Omental fat pad (tissue), 4 donors: ENCODE results near the gene ACOX3. TPM values are rescaled to one million over a fixed set of nuclear protein-coding genes. Genes with fewer than 3 reads are reported as not detected.

Experiments
- ATAC-seq: fragments of 150-250 bp; one replicate; pipeline ENCODE4 v1.9.1; 2016; ENCODE audit warnings: mild to moderate bottlenecking, moderate library complexity; ENCODE audit not compliant: low FRiP score
- DNase-seq: peaks from one replicate; pipeline ENCODE4 v3.0.0-alpha.2; 2019; ENCODE audit warnings: low spot score
- CTCF ChIP-seq, 3 donors: fragments of 450-650 bp; IDR thresholded peaks; one replicate each; pipeline ENCODE4 v1.5.1; 2016 to 2017; ENCODE audit warnings: antibody characterized with exemption in 3 of 3, mild to moderate bottlenecking in 3 of 3, moderate library complexity in 2 of 3
- total RNA-seq, 4 donors: library from RNA; depleted of rRNA; stranded (reverse); fragments of >200 nt; gene quantifications; one replicate each; pipeline ENCODE4 v1.1.0, GENCODE V29; 2016

The ACOX3 gene
- total RNA-seq, 4 donors from 2014 or later, result 14.7 to 28.2 (median 23.6) TPM

GRCh38 chr4:8368998-8369397 lies 71.5 kb downstream of the ACOX3 start:
- no peak for DNase-seq

GRCh38 chr4:8368061-8368481 lies 72.5 kb downstream of the ACOX3 start:
- DNase-seq (no peak), ATAC-seq (no peak)
- TF ChIP-seq CTCF (IDR thresholded peaks at IDR 0.05), result no peak

More at GRCh38 chr4:8368998-8369397, 71.5 kb downstream of the ACOX3 start:
- no peak for TF ChIP-seq CTCF (IDR thresholded peaks at IDR 0.05)
- ATAC-seq, result no peak

- no peak for TF ChIP-seq CTCF (IDR thresholded peaks at IDR 0.05)
- ATAC-seq (no peak), DNase-seq (no peak)
Measured at GRCh38 chr4:8366601-8367000, 73.9 kb downstream of the ACOX3 start.

GRCh38 chr4:8365951-8366350 lies 74.6 kb downstream of the ACOX3 start:
- DNase-seq, result no peak
- no peak for ATAC-seq
- no peak for TF ChIP-seq CTCF (IDR thresholded peaks at IDR 0.05)

- TF ChIP-seq CTCF (IDR thresholded peaks at IDR 0.05), result no peak
- no peak for ATAC-seq
- no peak for DNase-seq
Measured at GRCh38 chr4:8365353-8365752, 75.2 kb downstream of the ACOX3 start.

GRCh38 chr4:8364848-8365350 lies 75.6 kb downstream of the ACOX3 start:
- TF ChIP-seq CTCF (IDR thresholded peaks at IDR 0.05), result no peak
- no peak for DNase-seq
- no peak for ATAC-seq

GRCh38 chr4:8364141-8364540 lies 76.4 kb downstream of the ACOX3 start:
- DNase-seq (no peak), ATAC-seq (no peak)
- no peak for TF ChIP-seq CTCF (IDR thresholded peaks at IDR 0.05)
